ENCODE data around the gene PLEKHA1. TPM values are rescaled to one million over a fixed set of nuclear protein-coding genes. Genes with fewer than 3 reads are reported as not detected.

The PLEKHA1 gene
- total and polyA plus RNA-seq, 8 donors: 9.0 to 61.8 (median 19.6) TPM

DNA sequence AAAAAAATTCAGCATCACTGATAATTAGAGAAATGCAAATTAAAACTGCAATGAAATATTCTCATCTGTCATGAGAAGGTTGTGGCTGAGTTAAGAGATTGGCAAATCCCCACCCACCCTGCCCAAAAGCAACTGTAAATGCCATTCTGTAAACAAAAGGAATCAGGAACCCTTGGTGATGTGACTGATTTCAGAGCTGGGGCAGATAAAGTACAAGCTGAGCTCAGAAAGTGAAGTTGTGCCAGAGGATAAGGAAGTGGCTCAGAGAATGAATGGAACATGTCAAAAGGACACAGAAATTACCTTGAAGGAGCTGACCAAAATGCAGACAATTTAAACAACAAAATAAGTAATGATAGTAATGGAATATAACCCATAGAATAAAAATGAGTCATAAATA is 47.2 kb downstream of the PLEKHA1 start:
- no peak for DNase-seq
- no peaks in the 10 kb centered on the region for H3K9me3 ChIP-seq
- intact Hi-C loops (cut with DNase I; ENCODE audit: low total_unique reads): no loop called here
- TF ChIP-seq POLR2A (IDR thresholded peaks at IDR 0.05) (no peak), EP300 (IDR thresholded peaks at IDR 0.05) (no peak), POLR2AphosphoS5 (IDR thresholded peaks at IDR 0.05) (no peak)
- TF ChIP-seq, protein P1, sequence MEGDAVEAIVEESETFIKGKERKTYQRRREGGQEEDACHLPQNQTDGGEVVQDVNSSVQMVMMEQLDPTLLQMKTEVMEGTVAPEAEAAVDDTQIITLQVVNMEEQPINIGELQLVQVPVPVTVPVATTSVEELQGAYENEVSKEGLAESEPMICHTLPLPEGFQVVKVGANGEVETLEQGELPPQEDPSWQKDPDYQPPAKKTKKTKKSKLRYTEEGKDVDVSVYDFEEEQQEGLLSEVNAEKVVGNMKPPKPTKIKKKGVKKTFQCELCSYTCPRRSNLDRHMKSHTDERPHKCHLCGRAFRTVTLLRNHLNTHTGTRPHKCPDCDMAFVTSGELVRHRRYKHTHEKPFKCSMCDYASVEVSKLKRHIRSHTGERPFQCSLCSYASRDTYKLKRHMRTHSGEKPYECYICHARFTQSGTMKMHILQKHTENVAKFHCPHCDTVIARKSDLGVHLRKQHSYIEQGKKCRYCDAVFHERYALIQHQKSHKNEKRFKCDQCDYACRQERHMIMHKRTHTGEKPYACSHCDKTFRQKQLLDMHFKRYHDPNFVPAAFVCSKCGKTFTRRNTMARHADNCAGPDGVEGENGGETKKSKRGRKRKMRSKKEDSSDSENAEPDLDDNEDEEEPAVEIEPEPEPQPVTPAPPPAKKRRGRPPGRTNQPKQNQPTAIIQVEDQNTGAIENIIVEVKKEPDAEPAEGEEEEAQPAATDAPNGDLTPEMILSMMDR (IDR thresholded peaks at IDR 0.05): no peak
- H3K36me3 ChIP-seq: peaks cover 0 to 65% (median 30%) of the 10 kb centered on the region in 4 donors
- no peaks in the 10 kb centered on the region for H3K27me3 ChIP-seq
- no peak overlapping the region for H3K4me3 ChIP-seq
- peak overlapping the region in 1 of 5 donors; percentile 13 for H3K27ac ChIP-seq
- peaks cover 0 to 39% (median 5%) of the 10 kb centered on the region in 4 donors for H3K4me1 ChIP-seq

DNA sequence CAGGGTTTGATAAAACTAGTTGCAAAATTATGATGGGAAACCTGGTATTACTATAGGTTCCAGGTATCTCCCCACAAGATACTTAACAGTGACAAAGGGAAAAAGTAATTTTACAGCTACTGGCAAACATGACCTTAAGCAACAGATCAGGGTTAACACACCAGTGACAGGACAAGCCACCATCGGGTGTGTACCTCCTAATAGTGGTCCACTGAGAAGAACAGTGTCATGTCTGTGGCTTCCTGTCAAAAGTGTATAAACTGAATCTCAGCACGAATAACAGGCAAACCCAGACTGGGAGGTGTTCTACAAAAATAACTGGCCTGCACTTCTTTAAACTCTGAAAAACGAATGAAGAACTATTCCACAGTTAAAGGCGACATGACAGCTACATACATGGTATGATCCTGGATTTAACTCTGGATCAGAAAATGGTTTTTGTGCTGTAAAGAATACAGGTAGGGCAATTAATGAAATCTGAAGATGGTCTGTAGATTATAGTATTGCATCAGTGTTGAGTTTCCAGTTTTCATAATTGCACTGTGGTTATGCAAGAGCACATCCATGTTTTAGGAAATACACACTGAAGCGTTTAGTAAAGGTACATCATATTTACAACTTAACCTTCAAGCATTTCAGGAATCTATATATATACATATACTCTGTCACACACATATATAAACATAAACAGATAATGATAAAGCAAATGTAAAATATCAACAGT is 47.9 kb downstream of the PLEKHA1 start:
- Histone ChIP-seq H3K9me3 (no peaks in the 10 kb centered on the region), H3K4me1 (peaks cover 0 to 39% (median 5%) of the 10 kb centered on the region in 4 donors), H3K27me3 (no peaks in the 10 kb centered on the region), H3K36me3 (peaks cover 0 to 65% (median 31%) of the 10 kb centered on the region in 4 donors), H3K4me3 (no peak overlapping the region), H3K27ac (peak overlapping the region in 1 of 5 donors; percentile 13)
- intact Hi-C loops (cut with DNase I; ENCODE audit: low total_unique reads): no loop called here
- 68 to 86% (median 80%) methylated on average over 5 of the region's 5 CpGs for WGBS, 5 donors
- no peak for TF ChIP-seq POLR2A (IDR thresholded peaks at IDR 0.05)
- TF ChIP-seq POLR2AphosphoS5 (IDR thresholded peaks at IDR 0.05): no peak
- no peak for DNase-seq

DNA sequence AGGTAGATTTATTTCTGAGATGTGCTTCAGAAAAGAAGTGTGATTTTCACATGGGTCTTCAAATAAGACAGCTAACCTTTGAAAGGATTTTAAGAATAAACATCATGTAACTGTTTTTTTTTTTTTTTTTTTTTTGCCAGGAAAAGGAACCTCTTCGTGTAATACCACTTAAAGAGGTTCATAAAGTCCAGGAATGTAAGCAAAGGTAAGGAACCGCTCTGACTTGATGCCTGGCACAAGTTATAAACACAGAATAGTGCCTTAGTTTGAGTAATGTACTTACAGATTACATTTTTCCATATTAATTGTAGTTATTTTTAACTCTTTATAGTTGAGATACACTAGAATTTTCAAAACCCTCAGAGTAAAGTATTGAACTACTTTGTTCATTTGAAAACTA is 49.6 kb downstream of the PLEKHA1 start:
- peaks cover 0 to 35% (median 5%) of the 10 kb centered on the region in 4 donors for H3K4me1 ChIP-seq
- no peak overlapping the region for H3K4me3 ChIP-seq
- WGBS, 5 donors: 70 to 90% (median 83%) methylated on average over 2 of the region's 2 CpGs
- intact Hi-C loops (cut with DNase I; ENCODE audit: low total_unique reads): no loop called here
- H3K27me3 ChIP-seq: no peaks in the 10 kb centered on the region
- no peak for DNase-seq
- TF ChIP-seq POLR2A (IDR thresholded peaks at IDR 0.05) (no peak), POLR2AphosphoS5 (IDR thresholded peaks at IDR 0.05) (no peak), EP300 (IDR thresholded peaks at IDR 0.05) (no peak)
- TF ChIP-seq, protein P1 (IDR thresholded peaks at IDR 0.05): no peak
- H3K9me3 ChIP-seq: no peaks in the 10 kb centered on the region
- no peak overlapping the region for H3K27ac ChIP-seq
- peaks cover 0 to 65% (median 32%) of the 10 kb centered on the region in 4 donors for H3K36me3 ChIP-seq

DNA sequence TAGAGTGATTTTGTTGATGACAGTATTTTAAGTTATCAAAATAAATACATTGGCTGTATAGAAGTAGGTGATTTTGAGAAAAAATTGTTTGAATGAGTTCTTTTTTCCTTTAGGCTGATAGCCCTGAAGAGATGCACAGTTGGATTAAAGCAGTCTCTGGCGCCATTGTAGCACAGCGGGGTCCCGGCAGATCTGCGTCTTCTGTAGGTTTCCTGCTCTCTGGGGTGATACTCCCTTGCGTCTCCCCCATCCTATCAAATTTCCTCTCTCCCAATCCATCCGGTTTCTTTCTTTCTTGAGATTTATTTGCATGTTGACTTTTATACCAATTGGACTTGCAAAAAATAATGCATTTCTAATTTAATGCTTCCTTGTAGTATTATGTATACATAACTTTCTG is 52.3 kb downstream of the PLEKHA1 start:
- intact Hi-C loops (cut with DNase I; ENCODE audit: low total_unique reads): no loop called here
- TF ChIP-seq, protein P1 (IDR thresholded peaks at IDR 0.05): no peak
- TF ChIP-seq EP300 (IDR thresholded peaks at IDR 0.05) (no peak), POLR2A (IDR thresholded peaks at IDR 0.05) (no peak), POLR2AphosphoS5 (IDR thresholded peaks at IDR 0.05) (no peak)

DNA sequence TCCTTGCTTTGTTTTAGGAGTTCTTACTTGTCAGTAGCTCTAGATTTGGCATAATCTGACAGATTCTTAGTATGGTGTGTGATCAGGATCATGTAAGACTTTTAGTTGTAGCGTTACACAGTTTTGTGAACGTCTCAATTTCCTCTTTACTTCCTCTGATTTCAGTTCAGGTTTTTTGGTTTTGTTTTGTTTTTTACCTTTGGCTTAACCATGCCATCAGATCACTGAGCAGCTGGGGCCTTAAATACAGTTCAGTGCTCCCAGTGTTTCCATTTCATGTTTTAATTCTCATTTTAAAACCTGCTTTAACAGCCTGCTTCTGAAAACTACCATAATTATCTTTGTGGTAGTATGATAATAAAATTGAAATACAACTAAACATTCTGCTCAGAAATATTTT is 52.8 kb downstream of the PLEKHA1 start:
- intact Hi-C loops (cut with DNase I; ENCODE audit: low total_unique reads): no loop called here
- TF ChIP-seq EP300 (IDR thresholded peaks at IDR 0.05): no peak
- TF ChIP-seq POLR2A (IDR thresholded peaks at IDR 0.05): no peak
- no peak for TF ChIP-seq POLR2AphosphoS5 (IDR thresholded peaks at IDR 0.05)
- Histone ChIP-seq H3K27me3 (no peaks in the 10 kb centered on the region), H3K4me3 (no peak overlapping the region), H3K36me3 (peaks cover 0 to 70% (median 51%) of the 10 kb centered on the region in 4 donors), H3K4me1 (peaks cover 0 to 4% (median 0%) of the 10 kb centered on the region in 4 donors), H3K27ac (no peak overlapping the region), H3K9me3 (no peaks in the 10 kb centered on the region)
- DNase-seq: no peak
- WGBS, 5 donors: 73 to 85% (median 81%) methylated on average over 2 of the region's 2 CpGs

More for the DNA sequence above, 52.3 kb downstream of the PLEKHA1 start:
- H3K9me3 ChIP-seq: no peaks in the 10 kb centered on the region
- 92 to 98% (median 94%) methylated on average over 6 of the region's 6 CpGs for WGBS, 5 donors
- H3K36me3 ChIP-seq: peaks cover 0 to 67% (median 49%) of the 10 kb centered on the region in 4 donors
- H3K4me3 ChIP-seq: no peak overlapping the region
- DNase-seq: no peak
- no peaks in the 10 kb centered on the region for H3K27me3 ChIP-seq
- no peak overlapping the region for H3K27ac ChIP-seq
- H3K4me1 ChIP-seq: peaks cover 0 to 9% (median 0%) of the 10 kb centered on the region in 4 donors

Measured in stomach (tissue), 9 donors.